H9 (cell line): ENCODE results near the gene DCP1B. TPM values are rescaled to one million over a fixed set of nuclear protein-coding genes. Genes with fewer than 3 reads are reported as not detected.

Source experiments
- DNase-seq: peaks from one replicate; pipeline ENCODE4 v3.0.0-alpha.2; 2017
- H2AFZ ChIP-seq: one replicate; pipeline ENCODE4 v1.6.1; 2013; ENCODE audit warnings: mild to moderate bottlenecking, low read length, control low read depth, moderate library complexity
- H2AK5ac ChIP-seq: 2 replicates; pipeline ENCODE4 v1.6.1; 2013; ENCODE audit warnings: low read length, control low read depth, mixed read lengths; ENCODE audit not compliant: insufficient read length
- H2BK120ac ChIP-seq: one replicate; pipeline ENCODE4 v1.6.1; 2013; ENCODE audit warnings: low read depth, mild to moderate bottlenecking, low read length, control low read depth, inconsistent platforms; ENCODE audit not compliant: poor library complexity, severe bottlenecking
- H2BK12ac ChIP-seq: 2 replicates; pipeline ENCODE4 v1.6.1; 2013; ENCODE audit warnings: low read length, control low read depth, mixed read lengths, low read depth; ENCODE audit not compliant: insufficient read length
- H2BK15ac ChIP-seq: 2 replicates; pipeline ENCODE4 v1.6.1; 2013; ENCODE audit warnings: low read depth, low read length, control low read depth
- H2BK20ac ChIP-seq: one replicate; pipeline ENCODE4 v1.6.1; 2013; ENCODE audit warnings: low read depth, mild to moderate bottlenecking, low read length, control low read depth, inconsistent platforms; ENCODE audit not compliant: poor library complexity, severe bottlenecking
- H2BK5ac ChIP-seq: 2 replicates; pipeline ENCODE4 v1.6.1; 2013; ENCODE audit warnings: low read length, control low read depth, mixed read lengths; ENCODE audit not compliant: insufficient read length
- H3K14ac ChIP-seq: 2 replicates; pipeline ENCODE4 v1.6.1; 2013; ENCODE audit warnings: low read length, control low read depth; ENCODE audit not compliant: insufficient read depth
- H3K18ac ChIP-seq: 2 replicates; pipeline ENCODE4 v1.6.1; 2013; ENCODE audit warnings: low read depth, mild to moderate bottlenecking, mixed read lengths, low read length, control low read depth; ENCODE audit not compliant: insufficient read length
- H3K23ac ChIP-seq: 2 replicates; pipeline ENCODE4 v1.6.1; 2013; ENCODE audit warnings: low read length, control low read depth, mixed read lengths, low read depth; ENCODE audit not compliant: insufficient read length
- H3K23me2 ChIP-seq: 2 replicates; pipeline ENCODE4 v1.6.1; 2013; ENCODE audit warnings: low read depth, mild to moderate bottlenecking, mixed read lengths, low read length, control low read depth; ENCODE audit not compliant: insufficient read length, poor library complexity, severe bottlenecking
- H3K27ac ChIP-seq: 2 replicates; pipeline ENCODE4 v1.5.1; 2013; ENCODE audit warnings: low read length, control low read depth, mixed read lengths, low read depth; ENCODE audit not compliant: insufficient read length
- H3K27me3 ChIP-seq: 2 replicates; pipeline ENCODE4 v1.6.1; 2013; ENCODE audit warnings: low read length, control low read depth, inconsistent platforms; ENCODE audit not compliant: insufficient read depth
- H3K4ac ChIP-seq: 2 replicates; pipeline ENCODE4 v1.6.1; 2013; ENCODE audit warnings: low read depth, mild to moderate bottlenecking, control low read depth, inconsistent platforms, low read length, moderate library complexity
- H3K4me1 ChIP-seq: 2 replicates; pipeline ENCODE4 v1.6.1; 2013; ENCODE audit warnings: low read length, control low read depth, inconsistent platforms; ENCODE audit not compliant: insufficient read depth
- H3K4me2 ChIP-seq: 2 replicates; pipeline ENCODE4 v1.6.1; 2013; ENCODE audit warnings: low read length, control low read depth, mixed read lengths; ENCODE audit not compliant: insufficient read length, insufficient read depth
- H3K56ac ChIP-seq: 2 replicates; pipeline ENCODE4 v1.6.1; 2013; ENCODE audit warnings: low read depth, mild to moderate bottlenecking, mixed read lengths, low read length, control low read depth; ENCODE audit not compliant: insufficient read length
- H3K79me1 ChIP-seq: 2 replicates; pipeline ENCODE4 v1.6.1; 2013; ENCODE audit warnings: low read depth, mild to moderate bottlenecking, moderate library complexity, low read length, control low read depth, inconsistent platforms; ENCODE audit not compliant: insufficient read depth, poor library complexity, severe bottlenecking
- H3K79me2 ChIP-seq: 2 replicates; pipeline ENCODE4 v1.6.1; 2013; ENCODE audit warnings: low read length, control low read depth, inconsistent platforms; ENCODE audit not compliant: insufficient read depth
- H3K9ac ChIP-seq: 2 replicates; pipeline ENCODE4 v1.6.1; 2013; ENCODE audit warnings: low read length, control low read depth, mixed read lengths; ENCODE audit not compliant: insufficient read length; ENCODE audit errors: extremely low read depth
- H3K9me3 ChIP-seq: one replicate; pipeline ENCODE4 v1.6.1; 2013; ENCODE audit warnings: low read depth, low read length, inconsistent platforms; ENCODE audit not compliant: control insufficient read depth
- H3T11ph ChIP-seq: one replicate; pipeline ENCODE4 v1.6.1; 2013; ENCODE audit warnings: mild to moderate bottlenecking, low read length, control low read depth, inconsistent platforms
- H4K20me1 ChIP-seq: one replicate; pipeline ENCODE4 v1.6.1; 2013; ENCODE audit not compliant: control insufficient read depth, insufficient read length, insufficient read depth
- H4K5ac ChIP-seq: 2 replicates; pipeline ENCODE4 v1.6.1; 2013; ENCODE audit warnings: low read depth, mild to moderate bottlenecking, mixed read lengths, low read length, control low read depth; ENCODE audit not compliant: insufficient read length
- H4K8ac ChIP-seq: replicated peaks from 2 replicates; pipeline ENCODE4 v1.6.1; 2013; ENCODE audit warnings: low read length, control low read depth, mixed read lengths, low read depth; ENCODE audit not compliant: insufficient read length
- H4K91ac ChIP-seq: 2 replicates; pipeline ENCODE4 v1.6.1; 2013; ENCODE audit warnings: low read depth, mild to moderate bottlenecking, moderate library complexity, mixed read lengths, low read length, control low read depth; ENCODE audit not compliant: insufficient read length
- H3K27ac Mint-ChIP-seq, 3 experiments: 2 replicates in 2 of 3; 3 replicates in 1 of 3; pipeline ENCODE4 v1.8.0; 2020 to 2021; ENCODE audit warnings: mixed read lengths in 3 of 3, mild to moderate bottlenecking in 1 of 3, moderate library complexity in 1 of 3
- H3K27me3 Mint-ChIP-seq: 2 replicates; pipeline ENCODE4 v1.8.0; 2021; ENCODE audit warnings: low read depth, mild to moderate bottlenecking, moderate library complexity, mixed read lengths
- H3K36me3 Mint-ChIP-seq, 3 experiments: 2 replicates in 2 of 3; 3 replicates in 1 of 3; pipeline ENCODE4 v1.8.0; 2020 to 2021; ENCODE audit warnings: low read depth in 3 of 3, mixed read lengths in 3 of 3; ENCODE audit not compliant: insufficient read depth in 1 of 3
- H3K4me1 Mint-ChIP-seq, 2 experiments: 2 replicates each; pipeline ENCODE4 v1.8.0; 2020; ENCODE audit warnings: mixed read lengths in 2 of 2
- H3K4me3 Mint-ChIP-seq, 2 experiments: 2 replicates in 1 of 2; 3 replicates in 1 of 2; pipeline ENCODE4 v1.8.0; 2020 to 2021; ENCODE audit warnings: mild to moderate bottlenecking in 2 of 2, mixed read lengths in 2 of 2, moderate library complexity in 1 of 2
- H3K9me3 Mint-ChIP-seq, 2 experiments: 2 replicates in 1 of 2; 3 replicates in 1 of 2; pipeline ENCODE4 v1.8.0; 2020; ENCODE audit warnings: mild to moderate bottlenecking in 2 of 2, mixed read lengths in 2 of 2, moderate library complexity in 1 of 2
- WGBS: extraction: QIAGEN DNeasy Blood & Tissue Kit; methylation state at CpG from one replicate; pipeline ENCODE4 v1.1.7; 2013; ENCODE audit warnings: missing lambda C conversion rate, low lambda C conversion rate, mixed read lengths; ENCODE audit not compliant: insufficient read length; ENCODE audit errors: extremely low coverage; 5-methylcytosine and 5-hydroxymethylcytosine counted together
- total RNA-seq: library from RNA; stranded (reverse); gene quantifications from 2 replicates; pipeline ENCODE4 v1.2.1, GENCODE V29; 2021
- TF ChIP-seq, protein P1 (sequence below): fragments of 200-600 bp; sonication (generic); conservative IDR thresholded peaks from 3 replicates; pipeline ENCODE4 v1.8.0; 2021; ENCODE audit warnings: antibody characterized with exemption, mild to moderate bottlenecking

DCP1B gene
- total RNA-seq, 1 experiment from 2014 or later: 11.2 TPM

DNA sequence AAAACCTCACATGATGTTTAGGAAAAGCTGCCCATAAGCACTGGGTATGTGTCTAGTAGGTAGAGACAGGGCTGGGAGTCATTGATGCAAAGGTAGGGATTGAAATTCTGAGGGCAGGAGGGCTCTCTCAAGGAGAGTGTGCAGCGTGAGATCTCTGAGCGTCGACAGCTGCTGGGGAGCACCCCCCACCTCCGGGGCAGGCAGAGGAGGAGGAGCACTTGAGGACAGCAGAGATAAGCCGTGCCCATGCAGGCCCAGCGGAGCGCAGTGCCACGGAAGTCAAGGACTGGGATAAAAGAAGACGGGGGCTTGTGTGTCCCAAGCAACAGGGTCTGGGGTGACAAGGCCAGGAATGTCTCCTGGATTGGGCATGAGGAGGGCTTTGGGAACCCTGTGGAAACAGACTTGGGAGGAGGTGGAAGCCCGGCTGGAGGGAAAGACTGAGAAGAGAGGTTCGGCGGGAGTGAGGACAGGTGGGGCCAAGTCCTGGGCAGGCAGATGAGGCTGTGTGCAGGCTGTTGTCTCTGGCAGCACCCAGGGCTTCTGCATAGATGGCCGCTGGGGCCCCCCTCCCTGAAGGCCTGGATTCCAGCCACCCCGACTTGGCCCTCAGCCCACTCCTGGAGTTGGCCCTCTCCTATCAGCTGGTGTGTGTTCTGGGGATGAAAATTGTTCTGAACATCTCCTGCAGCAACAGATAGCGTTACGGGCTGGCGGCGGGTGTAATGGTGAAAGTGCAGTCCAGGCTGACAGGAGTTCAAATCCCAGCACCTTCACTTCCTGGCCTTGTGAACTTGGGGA lies 87.7 kb downstream of the DCP1B start:
- Mint-ChIP-seq H3K36me3 (no peaks in the 10 kb centered on the region; a peak in 1 of 7 replicates), H3K27ac (peak overlapping the region in 1 of 3 experiments; percentile 14; a peak in 3 of 7 replicates), H3K4me3 (no peak overlapping the region), H3K4me1 (peaks cover 19 to 48% of the 10 kb centered on the region in 2 experiments), H3K9me3 (no peaks in the 10 kb centered on the region), H3K27me3 (no peaks in the 10 kb centered on the region; the same call in 1 of the 2 replicates)
- no peak overlapping the region for H2AK5ac ChIP-seq
- H2BK5ac ChIP-seq: no peak overlapping the region
- no peak overlapping the region for H3T11ph ChIP-seq
- H2BK12ac ChIP-seq: no peak overlapping the region
- H3K4me2 ChIP-seq: no peak overlapping the region
- TF ChIP-seq, protein P1, sequence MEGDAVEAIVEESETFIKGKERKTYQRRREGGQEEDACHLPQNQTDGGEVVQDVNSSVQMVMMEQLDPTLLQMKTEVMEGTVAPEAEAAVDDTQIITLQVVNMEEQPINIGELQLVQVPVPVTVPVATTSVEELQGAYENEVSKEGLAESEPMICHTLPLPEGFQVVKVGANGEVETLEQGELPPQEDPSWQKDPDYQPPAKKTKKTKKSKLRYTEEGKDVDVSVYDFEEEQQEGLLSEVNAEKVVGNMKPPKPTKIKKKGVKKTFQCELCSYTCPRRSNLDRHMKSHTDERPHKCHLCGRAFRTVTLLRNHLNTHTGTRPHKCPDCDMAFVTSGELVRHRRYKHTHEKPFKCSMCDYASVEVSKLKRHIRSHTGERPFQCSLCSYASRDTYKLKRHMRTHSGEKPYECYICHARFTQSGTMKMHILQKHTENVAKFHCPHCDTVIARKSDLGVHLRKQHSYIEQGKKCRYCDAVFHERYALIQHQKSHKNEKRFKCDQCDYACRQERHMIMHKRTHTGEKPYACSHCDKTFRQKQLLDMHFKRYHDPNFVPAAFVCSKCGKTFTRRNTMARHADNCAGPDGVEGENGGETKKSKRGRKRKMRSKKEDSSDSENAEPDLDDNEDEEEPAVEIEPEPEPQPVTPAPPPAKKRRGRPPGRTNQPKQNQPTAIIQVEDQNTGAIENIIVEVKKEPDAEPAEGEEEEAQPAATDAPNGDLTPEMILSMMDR: no peak
- H3K23me2 ChIP-seq: no peaks in the 10 kb centered on the region
- H4K8ac ChIP-seq: no peak overlapping the region
- no peaks in the 10 kb centered on the region for H3K9me3 ChIP-seq
- no peaks in the 10 kb centered on the region for H3K79me1 ChIP-seq
- no peak overlapping the region for H3K56ac ChIP-seq
- H2AFZ ChIP-seq: no peak overlapping the region
- H3K79me2 ChIP-seq: no peaks in the 10 kb centered on the region
- H3K14ac ChIP-seq: no peak overlapping the region; the same call in 1 of the 2 replicates
- no peak overlapping the region for H3K23ac ChIP-seq
- no peaks in the 10 kb centered on the region for H4K20me1 ChIP-seq
- H3K9ac ChIP-seq: no peak overlapping the region
- H3K4me1 ChIP-seq: no peaks in the 10 kb centered on the region
- H4K5ac ChIP-seq: no peak overlapping the region
- no peak overlapping the region for H2BK20ac ChIP-seq
- peak; percentile 26 for DNase-seq
- no peak overlapping the region for H2BK15ac ChIP-seq
- H3K27me3 ChIP-seq: no peaks in the 10 kb centered on the region
- H3K4ac ChIP-seq: no peak overlapping the region
- H2BK120ac ChIP-seq: no peak overlapping the region
- no peak overlapping the region for H3K18ac ChIP-seq
- H3K27ac ChIP-seq: no peak overlapping the region
- WGBS: no CpG with 5 or more reads among the region's 18 CpGs
- H4K91ac ChIP-seq: no peak overlapping the region
